Measurements from ENCODE around the gene MRPS12. TPM values are rescaled to one million over a fixed set of nuclear protein-coding genes. Genes with fewer than 3 reads are reported as not detected.
"Not testable (repeated sequence)": the region's sequence is repeated elsewhere in the genome, so short reads cannot be mapped to it uniquely, and the experiment has no call there.

Gene MRPS12
- polyA plus RNA-seq, 4 donors: 17.7 to 37.4 (median 26.9) TPM

DNA sequence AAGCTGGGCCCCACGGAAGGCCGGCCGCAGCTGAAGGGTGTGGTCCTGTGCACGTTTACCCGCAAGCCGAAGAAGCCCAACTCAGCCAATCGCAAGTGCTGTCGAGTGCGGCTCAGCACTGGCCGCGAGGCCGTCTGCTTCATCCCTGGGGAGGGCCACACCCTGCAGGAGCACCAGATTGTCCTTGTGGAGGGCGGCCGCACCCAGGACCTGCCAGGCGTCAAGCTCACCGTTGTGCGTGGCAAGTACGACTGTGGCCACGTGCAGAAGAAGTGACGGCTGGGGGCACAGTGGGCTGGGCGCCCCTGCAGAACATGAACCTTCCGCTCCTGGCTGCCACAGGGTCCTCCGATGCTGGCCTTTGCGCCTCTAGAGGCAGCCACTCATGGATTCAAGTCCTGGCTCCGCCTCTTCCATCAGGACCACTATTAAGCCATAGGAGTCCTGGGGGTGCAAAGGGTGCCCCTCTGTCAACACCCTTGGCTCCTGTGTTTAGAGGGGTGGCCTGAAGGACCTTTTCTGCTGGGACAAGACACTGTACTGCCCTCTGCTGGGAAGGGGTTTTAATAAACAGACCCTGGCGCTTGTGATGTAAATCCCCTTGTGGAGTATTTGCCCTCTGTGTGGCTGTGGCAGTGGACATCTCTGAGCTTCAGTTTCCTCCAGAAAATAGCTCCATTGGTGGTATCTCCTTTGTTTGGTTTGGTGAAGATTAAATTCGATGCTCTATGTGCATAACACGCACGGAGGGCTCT is 1.9 kb downstream of the MRPS12 start:
- DNase-seq (ENCODE audit: low read depth in 4 of 4, low spot score in 2 of 4): no peak

DNA sequence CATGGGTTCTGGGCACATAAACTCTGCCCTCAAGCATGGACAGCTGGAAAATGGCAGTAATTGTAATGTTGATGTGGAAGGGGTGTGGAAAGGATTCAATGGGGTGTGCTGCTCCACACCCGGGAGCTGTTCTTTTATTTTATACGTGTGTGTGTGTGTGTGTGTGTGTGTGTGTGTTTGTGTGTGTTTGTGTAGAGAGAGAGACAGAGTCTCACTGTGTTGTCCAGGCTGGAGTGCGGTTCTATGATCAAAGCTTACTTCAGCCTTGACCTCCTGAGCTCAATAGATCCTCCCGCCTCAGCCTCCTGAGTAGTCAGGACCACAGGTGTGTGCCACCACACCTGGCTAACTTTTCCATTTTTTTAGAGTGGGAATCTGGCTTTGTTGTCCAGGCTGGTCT is 2.8 kb downstream of the MRPS12 start:
- no peak for DNase-seq (ENCODE audit: low read depth in 4 of 4, low spot score in 2 of 4)

DNA sequence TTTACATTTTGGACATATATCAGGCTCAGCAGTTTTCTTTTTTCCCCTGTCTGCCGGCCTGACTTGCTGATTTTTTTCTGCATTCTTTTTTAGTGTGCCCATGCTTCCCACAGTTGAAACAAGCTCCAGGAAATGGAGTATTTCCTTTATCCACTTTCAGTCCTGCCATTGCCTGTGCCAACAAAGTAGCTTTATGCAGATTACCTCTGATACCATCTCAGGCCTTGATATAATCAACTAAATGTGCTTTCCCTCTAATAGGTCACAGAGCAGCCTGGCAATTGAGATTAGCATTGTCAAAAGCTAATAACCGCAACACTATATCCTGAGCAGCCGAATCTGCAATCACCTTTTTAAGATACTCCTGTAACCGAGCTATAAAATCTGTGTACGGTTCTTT is 9.2 kb downstream of the MRPS12 start:
- DNase-seq (ENCODE audit: low read depth in 4 of 4, low spot score in 2 of 4): no peak

DNA sequence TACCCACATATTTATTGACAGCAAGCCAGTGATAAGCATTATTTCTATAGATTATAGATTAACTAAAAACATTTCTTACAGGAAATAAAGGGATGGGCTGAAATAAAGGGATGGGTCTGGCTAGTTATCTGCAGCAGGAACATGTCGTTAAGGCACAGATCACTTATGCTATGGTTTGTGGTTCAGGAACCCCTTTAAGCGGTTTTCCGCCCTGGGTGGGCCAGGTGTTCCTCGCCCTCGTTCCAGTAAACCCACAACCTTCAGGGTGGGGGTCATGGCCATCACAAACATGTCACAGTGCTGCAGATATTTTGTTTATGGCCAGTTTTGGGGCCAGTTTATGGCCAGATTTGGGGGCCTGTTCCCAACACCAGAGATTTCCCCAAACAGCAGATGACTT is 10.7 kb downstream of the MRPS12 start:
- not testable (repeated sequence) for DNase-seq (ENCODE audit: low read depth in 4 of 4, low spot score in 2 of 4)

DNA sequence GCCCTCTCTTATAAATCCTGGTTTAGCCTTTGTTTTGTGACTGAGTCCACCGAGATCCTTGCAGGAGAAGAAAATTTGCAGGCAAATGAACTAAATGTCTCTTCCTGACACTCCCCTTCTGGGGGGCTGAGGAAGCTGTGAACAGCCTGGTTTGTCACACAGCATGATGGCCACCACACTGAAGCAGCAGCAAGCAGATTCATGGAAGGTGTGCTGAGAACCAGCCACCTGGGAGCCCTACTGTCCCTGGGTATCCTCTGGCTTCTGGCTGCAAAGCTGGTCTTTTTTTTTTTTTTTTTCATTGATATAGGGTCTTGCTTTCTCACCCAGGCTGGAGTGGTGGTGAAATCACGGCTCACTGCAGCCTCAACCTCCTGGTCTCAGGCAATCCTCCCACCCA is 11.2 kb downstream of the MRPS12 start:
- no peak for DNase-seq (ENCODE audit: low read depth in 4 of 4, low spot score in 2 of 4)

DNA sequence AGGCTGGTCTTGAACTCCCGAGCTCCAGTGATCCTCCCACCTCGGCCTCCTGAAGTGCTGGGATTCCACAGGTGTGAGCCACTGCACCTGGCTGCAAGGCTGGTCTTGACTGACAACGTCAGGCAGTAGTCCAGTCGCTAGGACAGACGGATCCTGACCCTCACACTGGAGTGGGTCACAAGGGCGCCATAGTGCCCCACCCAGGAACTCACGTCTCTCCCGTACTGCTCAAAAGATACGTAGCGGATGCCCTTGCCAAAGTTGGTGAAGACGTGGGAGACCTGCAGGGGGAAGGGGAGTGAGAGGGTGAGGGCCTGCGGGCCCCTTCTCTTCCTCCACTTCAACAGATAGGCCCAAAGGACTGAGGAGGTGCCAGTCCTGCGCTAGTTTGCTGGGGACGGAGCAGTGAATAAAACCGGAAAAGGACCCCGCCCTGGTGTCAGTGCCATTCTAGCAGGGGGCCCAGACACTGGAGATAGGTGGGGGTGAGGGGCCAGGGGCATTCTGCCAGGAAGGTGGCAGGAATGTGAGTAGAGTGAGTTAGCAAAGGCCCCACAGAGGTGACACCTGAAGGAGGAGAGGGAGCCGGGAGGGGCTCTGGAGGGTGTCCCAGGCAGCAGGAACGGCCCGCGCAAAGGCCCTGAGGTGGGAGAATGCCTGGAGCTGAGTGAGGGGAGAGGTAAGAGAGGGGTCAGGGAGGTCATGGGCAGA is 11.9 kb downstream of the MRPS12 start:
- no peak for DNase-seq (ENCODE audit: low read depth in 4 of 4, low spot score in 2 of 4)

DNA sequence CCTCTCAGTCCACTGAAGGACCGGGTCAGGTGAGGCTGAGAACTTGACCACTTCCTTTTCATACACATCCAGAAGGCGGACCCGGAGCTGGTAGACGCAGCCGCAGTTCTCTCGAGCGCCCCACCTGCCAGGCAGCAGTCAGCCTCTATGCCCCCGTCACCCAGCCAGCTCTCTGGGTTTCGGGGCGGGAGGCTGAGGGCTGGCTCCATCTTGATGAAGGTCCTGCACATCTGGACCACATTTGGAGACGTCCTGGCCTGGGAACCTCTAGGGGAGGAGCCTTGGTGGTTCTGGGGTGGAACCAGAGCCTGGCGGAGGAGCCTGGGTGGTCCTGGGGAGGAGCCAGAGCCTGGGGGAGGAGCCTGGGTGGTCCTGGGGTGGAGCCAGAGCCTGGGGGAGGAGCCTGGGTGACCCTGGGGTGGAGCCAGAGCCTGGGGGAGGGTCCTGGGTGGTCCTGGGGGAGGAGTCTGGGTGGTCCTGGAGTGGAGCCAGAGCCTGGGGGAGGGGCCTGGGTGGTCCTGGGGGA is 14.3 kb downstream of the MRPS12 start:
- no peak for DNase-seq (ENCODE audit: low read depth in 4 of 4, low spot score in 2 of 4)

DNA sequence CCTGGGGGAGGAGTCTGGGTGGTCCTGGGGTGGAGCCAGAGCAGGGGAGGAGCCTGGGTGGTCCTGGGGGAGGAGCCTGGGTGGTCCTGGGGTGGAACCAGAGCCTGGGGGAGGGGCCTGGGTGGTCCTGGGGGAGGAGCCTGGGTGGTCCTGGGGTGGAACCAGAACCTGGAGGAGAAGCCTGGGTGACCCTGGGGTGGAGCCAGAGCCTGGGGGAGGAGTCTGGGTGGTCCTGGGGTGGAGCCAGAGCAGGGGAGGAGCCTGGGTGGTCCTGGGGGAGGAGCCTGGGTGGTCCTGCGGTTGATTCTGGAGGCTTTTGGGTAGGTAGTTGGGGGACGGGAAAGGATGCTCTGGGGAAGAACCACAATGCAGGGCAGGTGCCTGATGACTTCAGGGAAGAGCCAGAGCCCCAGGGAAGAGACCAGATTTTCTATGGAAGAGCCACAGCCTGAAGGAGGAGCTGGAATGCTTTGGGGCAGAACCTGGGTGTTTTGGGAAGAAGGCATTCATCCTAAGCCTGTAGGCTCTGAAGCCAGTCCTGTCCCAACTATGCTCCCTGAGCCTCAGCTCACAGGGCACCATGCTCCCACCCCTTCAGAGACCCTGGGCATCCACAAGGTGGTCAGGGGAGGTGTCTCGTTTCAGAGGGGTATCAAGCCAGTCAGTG is 15.0 kb downstream of the MRPS12 start:
- no peak for DNase-seq (ENCODE audit: low read depth in 4 of 4, low spot score in 2 of 4)

DNA sequence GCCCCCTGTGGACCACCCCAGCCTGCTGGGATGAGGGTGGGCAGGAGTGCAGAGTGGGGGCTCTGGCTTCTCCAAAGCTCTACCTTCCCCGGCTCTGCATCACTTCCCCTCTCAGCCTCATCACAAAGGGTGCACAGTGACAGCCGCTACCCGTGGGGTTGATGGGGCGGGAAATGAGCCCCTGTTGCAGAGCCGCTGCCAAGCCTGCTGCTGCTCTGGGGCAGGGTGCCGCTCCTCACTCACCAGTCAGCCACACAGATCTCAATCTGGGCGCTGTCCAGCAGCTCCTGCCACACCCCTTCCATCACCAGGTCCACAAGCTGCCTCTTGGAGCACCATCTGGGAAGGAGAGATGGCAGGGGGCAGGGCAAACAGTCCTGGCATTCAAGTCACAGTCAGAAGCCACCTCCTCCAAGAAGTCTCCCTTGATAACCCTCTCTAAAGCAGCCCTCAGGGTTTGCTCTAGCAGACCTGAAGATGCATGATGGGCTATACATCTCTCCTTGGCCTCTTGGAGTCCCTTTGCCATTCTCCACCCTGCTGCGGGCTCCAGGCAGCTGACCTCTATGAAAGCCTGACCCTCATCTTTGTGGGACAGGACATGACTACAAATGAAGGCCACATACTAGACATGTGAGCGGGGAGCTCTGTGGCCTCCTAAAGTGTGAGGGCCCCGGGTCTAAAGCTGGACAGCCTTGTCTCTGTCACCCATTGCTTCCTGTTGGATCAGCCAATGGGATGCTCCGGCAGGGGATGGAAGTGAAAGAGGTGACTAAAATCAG is 15.7 kb downstream of the MRPS12 start:
- DNase-seq (ENCODE audit: low read depth in 4 of 4, low spot score in 2 of 4): no peak

DNA sequence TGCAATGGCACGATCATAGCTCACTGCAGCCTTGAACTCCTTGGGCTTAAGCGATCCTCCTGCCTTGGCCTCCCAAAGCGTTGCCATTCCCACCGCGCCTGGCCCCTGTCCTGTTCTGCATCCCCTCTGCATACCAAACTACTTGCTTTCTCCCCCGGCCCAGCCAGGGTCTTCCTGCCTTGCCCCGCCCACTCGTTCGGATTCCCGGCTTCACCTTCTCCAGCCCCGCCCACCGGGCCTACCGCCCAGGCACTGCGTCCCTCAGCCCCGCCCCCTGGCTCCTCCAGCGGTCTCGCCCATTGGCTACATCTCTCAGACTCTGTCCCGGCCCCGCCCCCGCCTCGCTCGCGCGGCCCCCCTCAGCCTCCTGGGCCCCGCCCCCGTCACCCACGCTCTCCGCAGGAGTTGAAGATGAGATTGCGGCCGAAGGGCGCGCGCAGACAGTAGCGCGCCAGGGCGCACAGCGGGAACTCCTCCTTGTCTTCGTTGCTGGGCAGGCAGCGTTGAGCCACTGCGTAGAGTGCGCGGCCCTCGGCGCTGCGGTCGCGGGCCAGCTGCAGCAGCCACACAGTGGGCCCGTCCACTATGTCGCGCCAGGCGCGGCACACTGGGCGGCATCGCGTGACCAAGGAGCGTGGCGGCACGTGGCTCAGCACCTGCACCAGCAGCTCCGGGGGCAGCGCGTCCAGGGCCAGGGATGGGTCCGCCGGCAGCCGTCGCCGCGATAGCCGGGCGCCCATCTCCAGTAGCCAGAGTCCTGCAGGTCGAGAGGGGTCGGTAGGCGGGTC is 19.0 kb downstream of the MRPS12 start:
- peak in 2 of 4 donors; percentile 61 to 73 for DNase-seq (ENCODE audit: low read depth in 4 of 4, low spot score in 2 of 4)

DNA sequence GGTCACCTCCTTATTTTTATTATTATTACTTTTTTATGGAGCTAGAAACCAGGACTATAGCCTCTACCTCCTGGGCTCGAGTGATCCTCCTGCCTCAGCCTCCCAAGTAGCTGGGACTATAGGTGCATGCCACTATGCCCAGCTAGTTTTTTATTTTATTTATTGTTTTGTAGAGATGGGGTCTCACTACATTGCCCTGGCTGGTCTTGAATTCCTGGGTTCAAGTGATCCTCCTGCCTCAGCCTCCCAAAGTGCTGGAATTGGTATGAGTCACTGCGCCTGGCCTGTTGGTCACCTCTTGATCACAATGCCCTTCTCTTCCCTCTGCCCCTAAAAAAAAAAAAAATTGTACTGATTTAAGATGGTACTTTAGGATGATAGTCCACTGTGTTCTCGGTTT is 20.4 kb downstream of the MRPS12 start:
- no peak for DNase-seq (ENCODE audit: low read depth in 4 of 4, low spot score in 2 of 4)

DNA sequence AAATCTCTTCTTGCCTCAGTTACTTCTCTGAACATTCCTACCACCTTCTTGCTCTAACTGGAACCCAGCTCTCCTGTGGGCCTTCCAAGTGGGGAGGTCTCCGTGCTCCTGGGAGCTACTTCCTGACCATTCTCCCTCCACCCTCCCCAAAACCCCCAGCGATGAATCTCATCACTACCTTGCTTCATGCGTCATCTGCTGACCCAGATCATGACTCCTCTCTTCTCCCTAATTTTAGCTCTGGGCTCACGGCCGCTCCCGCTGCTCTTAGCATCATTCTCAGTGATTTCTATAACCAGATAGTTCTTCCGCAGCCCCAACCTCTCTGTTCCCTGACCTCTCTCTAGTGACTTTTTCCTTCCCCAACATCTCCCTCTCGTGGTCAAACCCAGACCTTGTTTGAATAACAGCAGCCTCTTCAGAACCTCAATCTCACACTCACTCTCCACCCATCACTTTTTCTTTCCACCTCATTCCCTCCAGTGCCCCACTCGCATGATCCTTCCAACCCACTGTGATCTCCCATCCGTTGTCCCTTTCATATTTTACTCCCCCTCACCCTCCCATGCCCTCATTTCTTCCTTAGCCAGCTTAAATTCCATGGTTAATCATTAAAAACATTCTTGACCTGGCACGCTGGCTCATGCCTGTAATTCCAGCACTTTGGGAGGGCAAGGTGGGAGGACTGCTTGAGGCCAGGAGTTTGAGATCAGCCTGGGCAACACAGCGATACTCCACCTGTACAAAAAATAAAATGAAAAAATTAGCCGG is 21.8 kb downstream of the MRPS12 start:
- DNase-seq (ENCODE audit: low read depth in 4 of 4, low spot score in 2 of 4): peak in 3 of 4 donors; percentile 45 to 68 (median 57)

DNA sequence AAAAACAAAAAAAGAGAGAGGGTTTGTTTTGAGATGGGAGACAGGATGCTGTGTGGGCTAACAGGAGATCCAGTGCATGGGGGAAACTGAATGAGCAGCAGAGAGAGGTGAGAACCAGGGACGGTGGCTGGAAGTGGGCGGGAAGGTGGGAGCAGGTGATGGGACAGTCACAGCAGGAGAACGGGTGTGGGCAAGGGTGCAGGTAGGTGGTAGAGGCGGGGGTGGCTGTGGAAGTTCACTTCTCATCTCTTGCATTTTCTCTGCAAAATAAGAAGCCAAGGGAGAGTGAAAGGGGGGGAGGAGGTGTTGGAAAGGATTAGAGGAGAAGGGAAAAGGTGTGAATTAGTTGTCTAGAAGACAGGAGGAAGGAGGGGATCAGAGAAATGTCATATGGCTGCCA is 22.9 kb downstream of the MRPS12 start:
- DNase-seq (ENCODE audit: low read depth in 4 of 4, low spot score in 2 of 4): no peak

DNA sequence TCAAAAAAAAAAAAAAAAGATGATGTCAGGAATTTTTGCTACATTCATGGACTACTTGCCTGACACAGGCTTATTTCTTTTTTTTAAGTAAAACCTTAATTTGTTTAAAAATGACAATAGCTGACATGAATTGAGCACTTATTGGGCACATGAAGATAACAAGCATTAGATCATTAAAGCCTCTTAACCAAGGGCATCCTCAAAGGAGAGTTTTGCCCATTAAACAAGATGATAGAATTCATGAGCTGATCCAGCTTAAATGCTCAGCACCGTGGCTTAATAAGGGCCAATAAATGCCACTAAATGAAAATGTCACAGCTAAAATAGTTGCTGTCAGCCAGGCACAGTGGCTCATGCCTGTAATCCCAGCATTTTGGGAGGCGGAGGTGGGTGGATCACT is 25.5 kb downstream of the MRPS12 start:
- DNase-seq (ENCODE audit: low read depth in 4 of 4, low spot score in 2 of 4): no peak

DNA sequence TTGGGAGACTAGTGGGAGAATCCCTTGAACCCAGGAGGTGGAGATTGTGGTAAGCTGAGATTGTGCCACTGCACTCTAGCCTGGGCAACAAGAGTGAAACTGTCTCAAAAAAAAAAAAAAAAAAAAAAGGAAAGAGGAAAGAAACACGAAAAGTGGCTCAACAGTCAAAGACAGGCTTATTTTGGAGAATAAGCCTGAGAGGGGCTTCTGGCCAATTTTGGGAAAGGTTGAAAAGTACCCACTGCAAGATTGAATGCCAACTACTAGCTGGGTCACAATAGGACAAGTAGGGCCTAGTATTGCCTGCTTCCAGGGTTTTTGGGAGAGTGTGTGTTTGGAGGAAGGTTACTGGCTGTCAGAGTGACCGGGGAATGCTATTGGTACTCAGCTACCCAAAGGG is 27.6 kb downstream of the MRPS12 start:
- DNase-seq (ENCODE audit: low read depth in 4 of 4, low spot score in 2 of 4): no peak

DNA sequence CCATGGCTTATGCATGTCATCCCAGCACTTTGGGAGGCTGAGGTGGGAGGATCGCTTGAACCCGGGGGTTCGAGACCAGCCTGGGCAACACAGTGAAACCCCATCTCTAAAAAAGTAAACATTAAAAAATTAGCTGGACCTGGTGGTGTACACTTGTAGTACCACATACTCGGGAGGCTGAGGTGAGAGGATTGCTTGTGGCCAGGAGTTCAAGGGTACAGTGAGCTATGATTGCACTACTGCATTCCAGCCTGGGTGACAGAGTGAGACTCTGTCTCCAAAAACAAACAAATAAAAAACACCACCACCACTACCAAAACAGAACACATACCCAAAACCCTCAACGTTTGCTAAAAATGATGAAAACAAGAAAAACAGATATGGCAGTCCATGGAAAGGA is 28.9 kb downstream of the MRPS12 start:
- DNase-seq (ENCODE audit: low read depth in 4 of 4, low spot score in 2 of 4): no peak

DNA sequence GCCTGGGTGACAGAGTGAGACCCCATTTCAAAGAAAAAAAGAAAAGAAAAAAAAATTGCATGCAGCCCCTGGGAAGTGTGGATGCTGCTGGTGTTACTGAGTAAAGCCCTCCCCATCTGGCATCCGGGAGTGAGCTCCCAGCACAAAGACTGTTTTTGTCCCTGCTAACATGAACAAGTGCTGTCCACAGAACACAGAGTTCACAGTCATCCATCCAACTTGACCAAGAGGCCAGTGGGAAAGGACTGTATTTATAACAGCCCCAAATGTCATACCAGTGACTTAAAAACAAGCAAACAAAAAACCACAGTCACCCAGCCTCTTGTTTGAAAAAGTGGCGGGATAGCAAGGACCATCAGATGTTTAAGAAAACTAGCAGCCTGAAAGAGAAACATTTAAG is 34.0 kb downstream of the MRPS12 start:
- no peak for DNase-seq (ENCODE audit: low read depth in 4 of 4, low spot score in 2 of 4)

DNA sequence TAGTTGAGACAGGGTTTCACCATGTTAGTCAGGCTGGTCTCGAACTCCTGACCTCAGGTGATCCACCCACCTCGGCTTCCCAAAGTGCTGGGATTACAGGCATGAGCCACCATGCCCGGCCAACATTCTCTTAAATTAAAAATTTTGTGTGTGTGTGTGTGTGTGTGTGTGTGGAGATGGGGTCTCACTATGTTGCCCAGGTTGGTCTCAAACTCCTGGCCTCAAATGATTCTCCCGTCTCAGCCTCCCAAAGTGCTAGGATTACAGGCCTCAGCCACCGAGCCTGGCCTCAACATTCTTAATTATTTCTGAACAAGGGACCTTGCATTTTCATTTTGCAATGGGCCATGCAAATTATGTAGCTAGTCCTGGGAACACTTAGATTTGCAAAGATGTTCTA is 35.4 kb downstream of the MRPS12 start:
- DNase-seq (ENCODE audit: low read depth in 4 of 4, low spot score in 2 of 4): not testable (repeated sequence)

Measured in left renal cortex interstitium (tissue), 4 donors.